Inflammatory macrophage (primary cell): ENCODE data around the gene FAM221B.
A peak's percentile ranks its signal among the peaks of the same experiment; 100 is the strongest.

Experiments
- DNase-seq, 2 donors: peaks; one replicate each; pipeline ENCODE4 v3.0.0-alpha.2; 2020 to 2022

Gene FAM221B

GRCh38 chr9:35847792-35848572 lies 19.4 kb upstream of the FAM221B start:
- DNase-seq = no peak

DNA sequence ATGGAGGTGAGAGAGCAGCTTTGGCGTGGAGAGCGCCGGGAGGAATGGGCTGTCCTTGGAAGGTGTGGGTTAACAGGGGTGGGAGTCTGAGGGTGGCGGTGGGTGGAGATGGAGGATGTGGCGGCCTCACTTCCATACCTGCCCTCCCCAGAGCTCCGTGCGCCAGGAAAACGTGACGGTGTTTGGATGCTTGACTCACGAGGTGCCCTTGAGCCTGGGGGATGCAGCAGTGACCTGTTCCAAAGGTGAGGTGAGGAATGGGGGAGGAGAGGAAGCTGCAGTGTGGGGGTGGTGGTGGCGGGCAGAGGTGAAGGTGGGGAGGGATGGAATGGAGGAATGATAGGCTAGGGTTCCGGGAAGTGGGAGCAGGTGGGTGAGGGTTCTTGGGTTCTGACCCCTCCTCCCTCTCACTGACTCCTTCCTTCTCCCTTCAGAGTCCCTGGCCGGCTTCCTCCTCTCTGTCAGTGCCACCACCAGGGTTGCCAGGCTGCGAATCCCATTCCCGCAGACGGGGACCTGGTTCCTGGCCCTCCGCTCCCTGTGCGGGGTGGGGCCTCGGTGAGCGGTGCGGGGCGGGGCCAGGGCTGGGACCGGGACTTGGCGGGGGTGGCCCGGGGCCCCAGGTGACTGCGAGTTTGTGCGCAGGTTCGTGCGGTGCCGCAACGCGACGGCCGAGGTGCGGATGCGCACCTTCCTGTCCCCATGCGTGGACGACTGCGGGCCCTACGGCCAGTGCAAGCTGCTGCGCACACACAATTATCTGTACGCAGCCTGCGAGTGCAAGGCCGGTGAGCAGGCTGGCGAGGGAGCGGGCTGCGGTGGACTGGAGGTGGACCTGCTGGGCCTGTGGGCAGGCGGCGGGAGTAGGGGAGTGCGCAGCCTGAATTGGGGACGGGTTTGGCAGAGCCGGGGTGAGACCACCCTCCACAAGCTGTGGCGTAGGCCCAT lies 17.6 kb upstream of the FAM221B start:
- no peak for DNase-seq

DNA sequence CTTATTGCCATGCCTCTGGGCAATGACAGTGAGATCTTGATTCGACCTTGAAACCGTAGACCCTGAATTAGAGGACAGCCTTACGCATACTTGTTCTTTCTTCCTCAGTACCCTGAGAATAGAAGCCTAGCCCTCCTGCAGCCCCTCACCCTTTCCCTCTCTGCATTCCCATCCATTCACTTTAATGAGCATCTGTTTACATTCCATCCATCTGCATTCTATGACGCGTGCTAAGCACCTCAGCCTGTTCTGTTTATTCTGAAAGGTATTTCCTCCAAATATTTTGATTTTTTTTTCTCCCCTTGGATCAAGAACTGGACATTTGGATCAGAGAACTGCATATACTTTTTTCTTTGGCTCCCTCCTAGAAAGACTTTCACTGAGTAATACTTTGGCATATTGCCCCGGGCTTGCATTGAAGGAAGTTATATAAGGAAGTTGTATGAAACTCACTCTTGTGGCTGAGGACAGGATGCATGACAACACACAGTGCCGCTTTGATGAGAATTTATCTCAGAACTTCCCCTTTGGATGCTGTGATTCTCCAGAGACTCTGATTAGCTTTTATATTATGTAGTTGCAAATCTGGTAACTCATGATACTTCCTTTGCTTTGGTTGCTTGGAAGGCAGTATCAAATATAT lies 16.2 kb upstream of the FAM221B start:
- DNase-seq = peak; percentile 92 to 97

DNA sequence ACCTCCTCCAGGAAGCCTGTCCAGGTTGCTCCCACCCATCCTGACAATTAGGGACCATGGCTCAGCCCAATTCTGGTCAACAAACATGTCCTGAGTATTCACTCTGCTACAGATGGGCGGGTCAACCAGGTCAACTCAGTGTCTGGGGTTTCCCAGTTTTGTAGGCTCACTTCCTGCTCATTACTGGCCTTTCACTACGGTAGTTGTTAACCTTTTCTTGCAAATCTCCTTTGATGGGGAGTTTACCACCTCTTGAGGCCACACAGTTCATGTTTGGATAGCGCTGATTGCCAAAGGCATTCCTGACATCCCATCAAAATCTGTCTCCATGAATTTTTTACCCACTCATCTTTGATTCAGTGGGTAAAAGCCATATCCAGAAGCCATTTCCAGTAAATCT lies 14.3 kb upstream of the FAM221B start:
- peak in 1 of 2 donors; percentile 36 for DNase-seq

GRCh38 chr9:35842020-35842745 lies 13.7 kb upstream of the FAM221B start:
- no peak for DNase-seq

DNA sequence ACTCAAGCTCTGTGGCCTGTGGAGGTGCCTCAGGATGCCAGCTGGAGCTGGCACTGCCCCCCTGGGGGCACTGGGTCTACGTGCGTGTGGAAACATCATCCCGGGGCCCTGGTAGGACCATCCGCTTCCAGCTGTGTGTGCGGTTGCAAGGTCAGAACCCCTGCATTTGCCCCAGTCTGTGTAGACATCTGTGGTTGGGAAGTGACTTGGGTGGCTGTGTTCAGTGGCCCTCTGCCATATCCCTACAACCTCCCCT lies 13.0 kb upstream of the FAM221B start:
- DNase-seq = no peak

DNA sequence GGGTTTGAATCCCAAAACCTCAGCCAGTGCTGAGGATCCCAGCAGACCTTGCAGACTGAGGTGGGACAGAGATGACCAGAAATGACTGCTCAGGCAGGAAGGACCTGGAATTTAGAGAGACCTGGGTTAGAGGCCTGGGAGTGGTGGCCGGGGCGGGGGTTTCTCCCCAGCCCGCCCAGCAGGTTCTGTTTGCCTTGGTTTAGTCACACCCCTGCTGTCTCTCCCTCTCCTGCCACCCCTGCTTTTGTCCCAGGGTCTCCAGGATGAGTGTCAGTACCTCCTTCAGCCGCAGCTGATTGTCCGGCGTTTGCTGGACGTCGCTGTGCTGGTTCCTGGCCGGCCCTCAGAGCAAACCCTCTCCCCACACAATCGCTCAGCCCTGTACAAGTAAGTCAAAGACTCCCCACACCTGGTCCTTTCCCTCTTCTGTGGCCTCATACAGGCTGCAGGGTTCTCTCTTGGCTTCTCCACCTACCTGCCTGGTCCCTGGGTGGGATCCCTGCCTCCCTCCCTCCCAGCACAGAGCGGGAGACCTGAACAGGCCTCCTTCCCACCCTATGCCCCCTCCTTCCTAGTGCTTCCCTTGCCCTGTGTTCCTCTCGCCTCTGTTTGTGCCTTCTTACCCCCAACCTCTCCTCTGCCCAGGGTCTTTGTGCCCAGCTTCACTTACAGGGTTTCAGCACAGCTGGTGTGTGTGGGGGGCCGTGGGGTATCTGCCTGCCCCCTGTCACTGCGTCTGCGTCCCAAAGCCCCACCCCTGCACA lies 12.5 kb upstream of the FAM221B start:
- DNase-seq = no peak

DNA sequence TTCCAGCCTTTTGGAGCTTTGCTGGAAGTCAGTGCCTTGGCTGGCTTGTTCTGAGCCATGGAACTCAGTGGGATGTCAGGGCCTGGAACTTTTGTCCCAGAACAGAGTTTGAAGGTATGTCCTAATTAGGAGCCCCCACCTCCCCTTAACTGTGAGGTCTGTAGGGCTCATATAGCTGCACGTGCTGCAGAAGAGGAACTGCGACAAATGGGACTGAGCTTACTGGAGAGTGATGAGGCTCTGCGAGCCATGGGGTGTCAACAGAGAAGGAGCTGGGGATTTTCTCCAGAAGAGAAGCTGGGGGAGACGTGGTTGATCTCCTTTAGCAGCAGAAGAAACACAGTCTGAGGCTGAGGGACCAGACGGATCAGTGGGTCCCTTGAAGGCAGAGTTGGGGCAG lies 11.4 kb upstream of the FAM221B start:
- DNase-seq = no peak

- no peak for DNase-seq
Observed at GRCh38 chr9:35836595-35836994, 8.1 kb upstream of the FAM221B start.

DNA sequence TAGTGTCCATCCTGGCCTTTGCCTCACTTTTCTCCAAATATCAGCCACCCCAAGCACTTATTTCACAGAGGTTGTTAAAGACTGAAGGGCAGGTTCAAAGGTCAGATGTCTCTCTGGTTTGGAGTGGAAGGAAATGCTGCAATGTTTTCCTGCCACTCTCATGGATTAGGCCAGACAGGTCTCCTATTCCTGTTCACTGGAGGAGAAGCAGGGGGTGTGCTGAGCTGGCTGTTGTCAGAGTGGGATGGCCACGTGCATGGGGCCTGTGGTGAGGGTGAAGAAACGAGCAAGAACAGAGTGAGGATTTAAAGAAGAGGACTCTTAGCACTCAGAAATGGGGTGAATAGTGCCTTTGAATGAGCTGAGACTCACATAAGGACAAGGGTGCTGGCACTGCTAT lies 7.2 kb upstream of the FAM221B start:
- DNase-seq = no peak

- no peak for DNase-seq
Observed at GRCh38 chr9:35835216-35835632, 6.7 kb upstream of the FAM221B start.

DNA sequence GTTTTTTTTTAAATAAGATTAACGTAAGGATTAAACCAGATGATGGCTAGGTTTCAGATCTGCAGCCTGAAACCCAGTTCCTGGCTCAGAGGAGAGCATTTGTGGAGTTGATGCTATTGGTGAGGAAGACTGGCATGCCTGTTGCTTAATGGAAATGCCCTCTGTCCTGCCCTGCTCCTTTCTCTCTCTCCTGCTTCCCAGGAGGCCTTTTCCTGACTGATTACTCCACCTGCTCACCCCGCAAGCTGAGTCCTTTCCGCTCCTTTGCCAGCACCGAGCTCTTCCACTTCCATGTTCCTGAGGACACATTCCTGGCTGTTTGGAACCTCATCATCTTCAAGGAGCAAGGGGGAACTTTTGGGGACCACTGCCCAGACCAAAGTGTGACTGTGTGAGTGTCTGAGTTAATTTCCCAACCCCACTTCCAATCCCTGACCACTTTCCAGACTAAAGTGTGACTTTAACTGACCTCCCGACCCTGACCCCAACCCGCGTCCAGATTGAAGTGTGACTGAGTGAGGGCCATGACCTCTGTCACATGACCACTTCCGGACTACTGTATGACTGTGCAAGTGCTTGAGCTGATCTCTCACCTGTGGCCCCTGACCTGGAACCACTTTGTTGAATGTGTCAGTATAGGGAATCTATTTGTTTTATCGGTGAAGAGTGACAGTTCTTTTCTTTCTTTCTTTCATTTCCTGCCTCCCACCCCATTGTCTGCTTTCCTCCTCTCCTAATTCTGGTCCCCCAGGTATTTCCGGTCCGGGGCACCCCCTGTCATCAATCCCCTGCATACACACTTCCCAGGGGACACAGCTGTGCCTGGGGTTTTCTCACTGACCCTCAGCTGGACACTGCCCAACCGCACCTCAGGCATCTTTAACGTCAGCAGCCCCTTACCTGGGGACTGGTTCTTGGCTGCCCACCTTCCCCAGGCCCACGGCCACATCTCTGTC lies 6.0 kb upstream of the FAM221B start:
- no peak for DNase-seq

DNA sequence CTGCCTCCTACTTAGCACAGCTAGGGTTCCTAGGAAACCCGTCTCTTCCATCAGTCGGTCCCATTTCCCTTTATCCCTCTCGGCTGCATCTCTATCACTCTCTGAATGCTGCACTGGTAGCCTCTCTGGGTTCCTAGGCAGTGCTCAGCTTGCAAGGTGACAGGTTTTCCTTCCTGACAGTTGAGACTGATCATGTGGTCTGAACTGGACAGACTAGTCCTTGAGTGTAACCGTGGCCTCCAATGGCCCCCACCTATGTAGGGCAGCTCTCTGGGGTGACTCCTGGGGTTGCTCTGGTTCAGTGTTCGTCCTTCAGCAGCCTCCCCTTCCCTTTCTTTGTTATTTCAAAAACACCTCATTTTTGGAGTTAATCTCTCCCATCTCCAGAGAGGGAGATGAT lies 4.3 kb upstream of the FAM221B start:
- DNase-seq = no peak

GRCh38 chr9:35831040-35831439 lies 2.5 kb upstream of the FAM221B start:
- DNase-seq = no peak

DNA sequence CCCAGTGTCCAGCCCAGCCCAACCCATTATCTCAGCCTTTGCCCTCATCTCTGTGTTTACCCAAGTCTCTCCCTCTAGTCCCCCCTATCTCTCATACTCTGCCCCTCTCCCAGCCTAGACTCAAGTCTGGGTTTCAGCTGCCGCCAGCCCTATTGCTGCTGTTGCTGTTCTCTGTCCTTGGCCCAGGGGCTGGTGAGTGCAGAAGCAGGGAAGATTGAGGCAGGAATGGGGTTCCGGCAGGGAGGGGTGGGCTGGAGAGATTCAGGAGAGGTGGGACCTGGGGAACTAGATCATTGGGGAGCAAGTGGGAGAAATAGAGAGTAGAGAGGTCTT lies 1.2 kb upstream of the FAM221B start:
- no peak for DNase-seq

- DNase-seq = peak; percentile 78 to 91
Observed at GRCh38 chr9:35829084-35829763, 692 bp upstream of the FAM221B start, which contains the start of gene TMEM8B. TMEM8B (plus strand) TSS chr9:35829228; CDS start chr9:35829448, 220 bp downstream.

GRCh38 chr9:35827486-35827885 lies 1.0 kb downstream of the FAM221B start:
- DNase-seq = no peak

- peak; percentile 60 to 70 for DNase-seq
Observed at GRCh38 chr9:35826071-35826701, 2.3 kb downstream of the FAM221B start.

DNA sequence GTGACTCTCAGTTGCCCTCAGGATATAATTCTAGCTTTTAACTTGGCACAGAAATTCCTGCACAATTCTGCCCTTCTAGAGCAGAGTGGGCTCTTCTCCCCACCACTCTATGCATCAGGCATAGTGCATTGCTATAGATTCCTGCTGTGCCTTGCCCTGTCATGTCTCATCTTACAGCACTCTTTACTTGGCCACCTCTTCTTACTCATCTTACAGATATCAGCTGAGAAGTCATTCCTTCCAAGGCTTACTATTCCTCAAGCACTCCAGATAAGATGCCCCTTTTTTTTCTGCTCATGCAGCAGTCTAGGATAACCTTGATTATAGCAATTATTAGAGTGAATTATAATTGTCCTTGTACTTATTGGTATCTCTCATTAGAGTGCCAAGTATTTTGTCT lies 5.6 kb downstream of the FAM221B start:
- no peak for DNase-seq

- no peak for DNase-seq
Observed at GRCh38 chr9:35820076-35820475, 8.5 kb downstream of the FAM221B start.
